Medulla oblongata (tissue), 1 donor: ENCODE results near the gene ZNF740.

Experiments used
- DNase-seq: peaks from one replicate; pipeline ENCODE4 v3.0.0-alpha.2; 2015; ENCODE audit errors: extremely low spot score

ZNF740 gene

GRCh38 chr12:53214221-53214620, 33.7 kb downstream of the ZNF740 start:
- DNase-seq: no peak

- no peak for DNase-seq
These were observed 34.3 kb downstream of the ZNF740 start for GRCh38 chr12:53214687-53215455.

GRCh38 chr12:53215497-53215896, 35.0 kb downstream of the ZNF740 start:
- DNase-seq: no peak

- peak; percentile 12 for DNase-seq
These were observed 36.8 kb downstream of the ZNF740 start for GRCh38 chr12:53217051-53217930.

- DNase-seq: peak; percentile 10
These were observed 37.4 kb downstream of the ZNF740 start for GRCh38 chr12:53217931-53218307.

GRCh38 chr12:53218551-53219291, 38.2 kb downstream of the ZNF740 start:
- DNase-seq: no peak

- peak; percentile 25 for DNase-seq
These were observed 38.9 kb downstream of the ZNF740 start for GRCh38 chr12:53219292-53219955.

- DNase-seq: peak; percentile 66
These were observed 39.6 kb downstream of the ZNF740 start for GRCh38 chr12:53219956-53220693.

- peak; percentile 88 for DNase-seq
These were observed 40.2 kb downstream of the ZNF740 start for GRCh38 chr12:53220694-53221202.

GRCh38 chr12:53221203-53222080, 40.9 kb downstream of the ZNF740 start:
- peak; percentile 72 for DNase-seq

- peak; percentile 35 for DNase-seq
These were observed 41.7 kb downstream of the ZNF740 start for GRCh38 chr12:53222170-53222721.

GRCh38 chr12:53222806-53223261, 42.3 kb downstream of the ZNF740 start:
- DNase-seq: peak; percentile 12

- peak; percentile 81 for DNase-seq
These were observed 43.0 kb downstream of the ZNF740 start for GRCh38 chr12:53223389-53224060.

GRCh38 chr12:53224061-53224896, 43.8 kb downstream of the ZNF740 start:
- DNase-seq: no peak

GRCh38 chr12:53224897-53225634, 44.5 kb downstream of the ZNF740 start:
- peak; percentile 30 for DNase-seq

GRCh38 chr12:53225635-53226424, 45.3 kb downstream of the ZNF740 start:
- DNase-seq: no peak
